Measurements from ENCODE around the gene TRAF4.

Gene TRAF4

DNA sequence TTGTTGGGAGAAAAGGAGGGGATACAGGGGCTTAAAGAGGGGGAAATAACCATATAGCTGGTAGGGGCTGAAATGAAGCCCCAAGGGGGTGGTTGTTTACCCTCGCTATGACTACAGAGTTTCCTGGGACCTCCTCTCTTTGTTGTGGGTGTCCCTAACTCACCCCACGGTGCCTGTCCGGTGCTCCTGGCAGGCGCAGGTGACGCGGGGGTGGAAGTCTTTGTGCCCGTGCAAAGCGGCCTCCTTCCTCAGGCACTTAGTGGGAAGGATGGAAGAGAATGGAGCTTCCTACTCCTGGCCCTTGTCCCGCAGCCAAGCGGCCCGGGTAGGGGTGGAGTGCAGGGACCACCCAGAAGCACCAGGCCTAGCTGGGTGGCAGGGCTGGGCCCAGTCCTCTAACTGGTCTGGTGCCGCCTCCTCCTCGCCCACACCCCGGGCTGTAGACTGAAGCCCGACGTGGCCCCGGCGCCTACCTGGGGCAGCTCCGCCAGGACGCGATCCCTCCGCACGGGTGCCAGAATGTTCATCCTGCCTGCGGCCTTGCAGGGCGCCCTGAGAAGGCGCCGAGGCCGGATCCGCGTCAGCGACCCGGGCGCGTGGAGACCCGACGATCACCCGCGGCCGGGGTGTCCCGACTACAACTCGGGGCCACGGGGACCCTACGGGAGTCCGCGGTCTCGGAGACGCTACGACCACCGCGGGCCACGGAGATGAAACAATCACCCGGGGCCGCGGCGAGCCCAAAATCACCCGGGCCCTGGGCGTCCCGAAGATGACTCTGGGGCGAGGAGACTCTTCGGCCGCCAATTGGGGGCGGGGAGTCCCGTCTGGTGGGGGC is 26.9 kb upstream of the TRAF4 start:
- Histone ChIP-seq H3K36me3 (ENCODE audit: insufficient read depth, low read length) (peaks cover 21% of the 10 kb centered on the region), H3K4me1 (ENCODE audit: insufficient read depth, low read length) (peaks cover 39% of the 10 kb centered on the region), H3K79me2 (ENCODE audit: insufficient read depth, low read length) (peaks cover 31% of the 10 kb centered on the region), H4K20me1 (ENCODE audit: insufficient read depth, low read length) (peaks cover 18% of the 10 kb centered on the region), H3K9ac (ENCODE audit: low read depth, low read length) (no peak overlapping the region), H3K9me3 (ENCODE audit: insufficient read depth, low read length, severe bottlenecking) (no peaks in the 10 kb centered on the region), H3K4me3 (ENCODE audit: low read depth in 1 of 2, low read length in 2 of 2) (no peak overlapping the region), H2AFZ (ENCODE audit: low read depth, low read length) (no peak overlapping the region), H3K4me2 (ENCODE audit: insufficient read depth, low read length) (no peak overlapping the region), H3K27me3 (ENCODE audit: insufficient read depth, low read length, poor library complexity) (no peaks in the 10 kb centered on the region), H3K27ac (ENCODE audit: low read length) (no peak overlapping the region)
- no peak for DNase-seq
- TF ChIP-seq EZH2 (IDR thresholded peaks at IDR 0.05; ENCODE audit: borderline replicate concordance, low read depth, low read length, severe bottlenecking) = no peak
- TF ChIP-seq, protein P1, sequence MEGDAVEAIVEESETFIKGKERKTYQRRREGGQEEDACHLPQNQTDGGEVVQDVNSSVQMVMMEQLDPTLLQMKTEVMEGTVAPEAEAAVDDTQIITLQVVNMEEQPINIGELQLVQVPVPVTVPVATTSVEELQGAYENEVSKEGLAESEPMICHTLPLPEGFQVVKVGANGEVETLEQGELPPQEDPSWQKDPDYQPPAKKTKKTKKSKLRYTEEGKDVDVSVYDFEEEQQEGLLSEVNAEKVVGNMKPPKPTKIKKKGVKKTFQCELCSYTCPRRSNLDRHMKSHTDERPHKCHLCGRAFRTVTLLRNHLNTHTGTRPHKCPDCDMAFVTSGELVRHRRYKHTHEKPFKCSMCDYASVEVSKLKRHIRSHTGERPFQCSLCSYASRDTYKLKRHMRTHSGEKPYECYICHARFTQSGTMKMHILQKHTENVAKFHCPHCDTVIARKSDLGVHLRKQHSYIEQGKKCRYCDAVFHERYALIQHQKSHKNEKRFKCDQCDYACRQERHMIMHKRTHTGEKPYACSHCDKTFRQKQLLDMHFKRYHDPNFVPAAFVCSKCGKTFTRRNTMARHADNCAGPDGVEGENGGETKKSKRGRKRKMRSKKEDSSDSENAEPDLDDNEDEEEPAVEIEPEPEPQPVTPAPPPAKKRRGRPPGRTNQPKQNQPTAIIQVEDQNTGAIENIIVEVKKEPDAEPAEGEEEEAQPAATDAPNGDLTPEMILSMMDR (IDR thresholded peaks at IDR 0.05; ENCODE audit: borderline replicate concordance, extremely low read depth, low read length, poor library complexity, severe bottlenecking) = no peak
- no peak for ATAC-seq (ENCODE audit: insufficient read depth, low read depth)

DNA sequence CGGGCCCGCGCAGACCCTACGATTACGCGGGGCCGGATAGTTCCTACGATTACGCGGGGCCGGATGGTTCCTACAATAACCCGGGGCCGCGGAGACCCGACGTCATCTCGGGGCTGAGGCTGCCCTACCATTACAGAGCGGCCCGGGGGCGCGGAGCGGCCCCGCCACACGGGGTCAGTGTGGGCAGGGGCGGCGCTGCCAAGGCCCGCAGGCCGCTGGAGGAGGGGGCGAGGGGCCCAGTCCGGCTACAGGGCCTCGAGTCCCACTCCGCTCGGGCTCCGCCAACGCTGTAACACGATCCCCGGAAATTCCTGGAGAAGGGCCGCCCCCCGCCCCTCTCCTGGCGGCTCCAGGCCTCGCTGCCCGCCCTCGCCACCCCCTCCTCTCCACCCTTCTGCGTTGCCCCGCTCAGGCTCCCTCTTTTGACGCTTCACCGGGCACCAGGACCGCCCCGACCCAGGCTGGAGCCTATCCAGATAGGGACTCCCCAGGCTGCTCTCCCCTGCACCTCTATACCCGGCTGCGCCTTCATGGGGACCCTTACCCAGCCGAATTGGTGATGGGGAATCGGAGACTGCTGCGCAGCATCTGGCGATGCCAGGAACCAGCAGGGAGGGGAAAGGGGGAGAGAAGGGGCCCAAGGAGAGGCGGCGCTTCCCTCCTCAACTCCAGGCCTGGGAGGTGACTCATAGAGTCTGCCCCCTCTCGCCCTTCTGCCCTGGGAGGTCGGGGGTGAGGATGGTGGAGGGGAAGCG is 26.1 kb upstream of the TRAF4 start, which contains the start of gene RAB34:
TSS of gene RAB34 (minus strand) at position 291 of the 755 bp plus-strand sequence. CDS start 602 bp downstream, outside the sequence.
- H3K27me3 ChIP-seq (ENCODE audit: insufficient read depth, low read length, poor library complexity) = no peaks in the 10 kb centered on the region
- H3K4me3 ChIP-seq (ENCODE audit: low read depth in 1 of 2, low read length in 2 of 2) = peak within 1 kb of the TSS in 1 of 2 experiments; percentile 91; a peak in 1 of 4 replicates
- H4K20me1 ChIP-seq (ENCODE audit: insufficient read depth, low read length) = peaks cover 26% of the 10 kb centered on the region
- peaks cover 29% of the 10 kb centered on the region for H3K36me3 ChIP-seq (ENCODE audit: insufficient read depth, low read length)
- ATAC-seq (ENCODE audit: insufficient read depth, low read depth) (no peak), DNase-seq (no peak)
- H3K27ac ChIP-seq (ENCODE audit: low read length) = 0 out of 2 replicates have a peak within 1 kb of the TSS, but pooled peaks have one; percentile 25
- H3K4me2 ChIP-seq (ENCODE audit: insufficient read depth, low read length) = peak within 1 kb of the TSS; percentile 71; the same call in 1 of the 2 replicates
- TF ChIP-seq, protein P1 (IDR thresholded peaks at IDR 0.05; ENCODE audit: borderline replicate concordance, extremely low read depth, low read length, poor library complexity, severe bottlenecking) = no peak
- no peak for TF ChIP-seq EZH2 (IDR thresholded peaks at IDR 0.05; ENCODE audit: borderline replicate concordance, low read depth, low read length, severe bottlenecking)
- H3K9me3 ChIP-seq (ENCODE audit: insufficient read depth, low read length, severe bottlenecking) = no peaks in the 10 kb centered on the region
- H3K79me2 ChIP-seq (ENCODE audit: insufficient read depth, low read length) = peaks cover 39% of the 10 kb centered on the region
- H3K4me1 ChIP-seq (ENCODE audit: insufficient read depth, low read length) = peaks cover 39% of the 10 kb centered on the region
- no peak within 1 kb of the TSS; the same call in 1 of the 2 replicates for H2AFZ ChIP-seq (ENCODE audit: low read depth, low read length)
- peak within 1 kb of the TSS; percentile 95 for H3K9ac ChIP-seq (ENCODE audit: low read depth, low read length)

- peak overlapping the region; percentile 95 for H3K9ac ChIP-seq (ENCODE audit: low read depth, low read length)
- ATAC-seq (ENCODE audit: insufficient read depth, low read depth) = no peak
Observed at GRCh38 chr17:28718333-28719020, 25.3 kb upstream of the TRAF4 start.

More at GRCh38 chr17:28718333-28719020, 25.3 kb upstream of the TRAF4 start:
- Histone ChIP-seq H3K27ac (ENCODE audit: low read length) (0 out of 2 replicates have a peak overlapping the region, but pooled peaks have one; percentile 25), H4K20me1 (ENCODE audit: insufficient read depth, low read length) (peaks cover 33% of the 10 kb centered on the region), H3K4me3 (ENCODE audit: low read depth in 1 of 2, low read length in 2 of 2) (peak overlapping the region in 1 of 2 experiments; percentile 91; a peak in 2 of 4 replicates), H3K36me3 (ENCODE audit: insufficient read depth, low read length) (peaks cover 36% of the 10 kb centered on the region), H3K4me1 (ENCODE audit: insufficient read depth, low read length) (peaks cover 40% of the 10 kb centered on the region), H2AFZ (ENCODE audit: low read depth, low read length) (no peak overlapping the region; the same call in 1 of the 2 replicates), H3K9me3 (ENCODE audit: insufficient read depth, low read length, severe bottlenecking) (no peaks in the 10 kb centered on the region), H3K79me2 (ENCODE audit: insufficient read depth, low read length) (peaks cover 45% of the 10 kb centered on the region), H3K27me3 (ENCODE audit: insufficient read depth, low read length, poor library complexity) (no peaks in the 10 kb centered on the region), H3K4me2 (ENCODE audit: insufficient read depth, low read length) (peak overlapping the region; percentile 71; the same call in 1 of the 2 replicates)
- TF ChIP-seq EZH2 (IDR thresholded peaks at IDR 0.05; ENCODE audit: borderline replicate concordance, low read depth, low read length, severe bottlenecking) = no peak
- TF ChIP-seq, protein P1 (IDR thresholded peaks at IDR 0.05; ENCODE audit: borderline replicate concordance, extremely low read depth, low read length, poor library complexity, severe bottlenecking) = no peak
- DNase-seq = no peak

Measured in DND-41 (cell line).